ENCODE data around the gene DERA.

The DERA gene

DNA sequence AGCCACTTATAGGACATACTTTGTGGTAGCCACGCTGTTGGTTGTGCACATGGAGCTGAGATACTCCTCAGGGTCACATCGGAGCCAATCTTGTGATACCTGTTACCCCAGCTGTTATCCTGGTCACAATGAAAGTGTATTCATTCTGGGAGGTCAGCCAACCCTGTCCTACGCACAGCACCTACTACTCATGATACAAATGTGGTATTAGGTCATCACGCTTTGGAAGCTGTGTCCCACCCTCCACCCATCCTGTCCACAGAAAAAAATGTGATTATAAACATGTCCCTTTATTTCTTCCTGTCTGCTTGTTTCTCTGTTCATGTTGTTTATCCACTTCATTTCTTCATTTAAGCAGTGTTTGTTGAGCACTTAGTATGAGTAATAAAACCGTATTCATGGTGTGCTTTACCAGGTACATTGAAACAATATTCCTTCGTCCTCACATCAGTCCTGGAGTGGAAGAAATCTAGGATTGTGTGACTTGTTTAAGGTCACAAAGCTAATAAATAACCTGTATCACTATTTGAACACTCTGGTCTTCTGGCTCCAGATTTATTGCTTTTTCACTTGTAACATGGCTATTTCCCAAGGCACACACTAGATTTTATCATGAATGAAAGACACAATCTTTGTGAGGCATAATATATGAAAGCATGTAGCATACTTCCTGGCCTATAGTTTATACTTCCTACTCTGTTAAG, 73.1 kb downstream of the DERA start:
- Histone ChIP-seq H3K36me3 (ENCODE audit: control insufficient read depth, insufficient read depth, low read length) (peaks cover 2% of the 10 kb centered on the region), H3K27ac (ENCODE audit: low read depth, low read length) (no peak overlapping the region), H3K27me3 (ENCODE audit: control insufficient read depth, insufficient read depth, low read length) (no peaks in the 10 kb centered on the region), H3K4me1 (ENCODE audit: control insufficient read depth, insufficient read depth, low read length) (peaks cover 14% of the 10 kb centered on the region; the same call in 1 of the 2 replicates), H3K4me3 (ENCODE audit: low read depth, low read length) (no peak overlapping the region), H3K9me3 (ENCODE audit: control insufficient read depth, insufficient read depth, low read depth, low read length) (no peaks in the 10 kb centered on the region), H3K9ac (ENCODE audit: low read length) (no peak overlapping the region)

DNA sequence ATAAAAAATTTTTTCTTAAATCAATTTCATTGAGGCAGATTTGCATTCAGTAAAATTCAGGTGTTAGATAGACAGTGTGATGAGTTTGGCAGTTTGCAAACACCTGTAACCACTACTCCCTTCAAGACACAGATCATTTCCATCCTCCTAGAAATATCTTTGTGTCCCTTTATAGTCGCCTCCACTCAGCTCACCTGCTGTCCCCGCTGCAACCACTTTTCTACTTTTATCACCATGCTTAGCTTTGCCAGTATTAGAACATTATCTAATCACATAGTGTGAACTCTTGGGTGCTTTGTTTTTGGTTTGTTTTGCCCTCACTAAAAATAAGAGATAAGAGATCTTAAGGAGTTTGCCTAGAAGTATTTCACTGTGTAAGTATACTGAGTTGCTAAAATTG, 73.8 kb downstream of the DERA start:
- Histone ChIP-seq H3K27ac (ENCODE audit: low read depth, low read length) (no peak overlapping the region), H3K4me3 (ENCODE audit: low read depth, low read length) (no peak overlapping the region), H3K9ac (ENCODE audit: low read length) (no peak overlapping the region), H3K27me3 (ENCODE audit: control insufficient read depth, insufficient read depth, low read length) (no peaks in the 10 kb centered on the region), H3K36me3 (ENCODE audit: control insufficient read depth, insufficient read depth, low read length) (peaks cover 2% of the 10 kb centered on the region), H3K4me1 (ENCODE audit: control insufficient read depth, insufficient read depth, low read length) (peaks cover 14% of the 10 kb centered on the region; the same call in 1 of the 2 replicates), H3K9me3 (ENCODE audit: control insufficient read depth, insufficient read depth, low read depth, low read length) (no peaks in the 10 kb centered on the region)

DNA sequence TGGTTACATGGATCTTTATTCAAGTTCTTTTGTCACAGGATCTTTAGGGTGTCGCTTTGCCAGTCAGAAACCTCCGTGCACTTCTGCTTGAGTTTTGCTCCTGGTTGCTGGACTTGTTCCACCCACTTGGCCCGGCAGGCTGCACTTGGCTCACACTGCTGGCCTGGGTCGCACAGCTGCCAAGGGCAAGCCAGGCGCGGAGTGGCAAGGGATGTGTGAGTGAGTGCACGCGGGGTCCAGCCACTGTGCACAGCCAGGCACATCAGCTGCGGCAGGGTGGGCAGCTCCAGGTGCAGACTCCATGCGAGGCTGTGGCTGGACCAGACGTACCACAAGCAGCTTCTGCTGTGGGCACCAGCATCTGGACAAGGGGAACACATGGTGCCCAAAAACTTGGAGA, 76.6 kb downstream of the DERA start:
- Histone ChIP-seq H3K9me3 (ENCODE audit: control insufficient read depth, insufficient read depth, low read depth, low read length) (no peaks in the 10 kb centered on the region), H3K4me3 (ENCODE audit: low read depth, low read length) (no peak overlapping the region), H3K36me3 (ENCODE audit: control insufficient read depth, insufficient read depth, low read length) (peaks cover 2% of the 10 kb centered on the region), H3K27ac (ENCODE audit: low read depth, low read length) (no peak overlapping the region), H3K27me3 (ENCODE audit: control insufficient read depth, insufficient read depth, low read length) (no peaks in the 10 kb centered on the region), H3K9ac (ENCODE audit: low read length) (no peak overlapping the region), H3K4me1 (ENCODE audit: control insufficient read depth, insufficient read depth, low read length) (peaks cover 7% of the 10 kb centered on the region; the same call in 1 of the 2 replicates)

DNA sequence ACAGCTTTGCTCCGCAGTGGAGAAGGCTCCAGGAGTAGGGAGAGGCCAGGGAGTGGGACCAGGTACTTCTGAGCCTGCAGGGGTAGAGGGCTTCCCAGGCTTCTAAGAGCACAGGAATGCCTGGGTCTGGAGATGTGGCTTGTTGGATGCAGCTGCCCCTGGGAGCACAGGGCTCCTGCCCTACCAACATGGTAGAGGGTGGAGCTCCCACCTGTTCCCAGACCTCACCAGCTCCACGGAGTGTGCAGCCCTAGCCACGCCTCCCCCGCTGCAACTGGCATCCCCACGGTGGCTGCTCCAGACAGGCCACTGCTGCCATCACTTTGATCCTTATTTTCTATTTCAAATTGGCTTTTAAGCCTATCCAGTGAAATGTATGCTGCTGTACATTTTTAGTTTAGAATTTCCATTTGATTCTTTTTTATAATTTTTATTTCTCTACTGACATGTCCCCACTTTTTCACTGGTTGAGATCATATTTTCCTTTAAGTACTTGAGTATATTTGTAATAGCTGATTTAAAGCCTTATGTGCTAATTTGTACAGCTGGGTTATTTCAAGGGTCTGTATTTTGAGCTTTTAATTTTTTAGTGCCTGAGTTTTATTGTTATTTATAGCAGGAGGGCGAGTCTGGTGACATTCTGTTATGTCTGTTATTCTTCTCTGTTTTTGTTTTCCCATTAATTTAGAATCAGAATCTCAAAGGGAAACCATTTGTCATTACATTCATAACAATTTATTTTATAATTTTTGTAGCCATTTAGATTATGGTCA, 78.0 kb downstream of the DERA start:
- no peaks in the 10 kb centered on the region for H3K27me3 ChIP-seq (ENCODE audit: control insufficient read depth, insufficient read depth, low read length)
- no peaks in the 10 kb centered on the region for H3K4me1 ChIP-seq (ENCODE audit: control insufficient read depth, insufficient read depth, low read length)
- H3K9ac ChIP-seq (ENCODE audit: low read length), result no peak overlapping the region
- H3K4me3 ChIP-seq (ENCODE audit: low read depth, low read length), result no peak overlapping the region
- H3K9me3 ChIP-seq (ENCODE audit: control insufficient read depth, insufficient read depth, low read depth, low read length), result no peaks in the 10 kb centered on the region
- H3K36me3 ChIP-seq (ENCODE audit: control insufficient read depth, insufficient read depth, low read length), result peaks cover 2% of the 10 kb centered on the region
- no peak overlapping the region for H3K27ac ChIP-seq (ENCODE audit: low read depth, low read length)

DNA sequence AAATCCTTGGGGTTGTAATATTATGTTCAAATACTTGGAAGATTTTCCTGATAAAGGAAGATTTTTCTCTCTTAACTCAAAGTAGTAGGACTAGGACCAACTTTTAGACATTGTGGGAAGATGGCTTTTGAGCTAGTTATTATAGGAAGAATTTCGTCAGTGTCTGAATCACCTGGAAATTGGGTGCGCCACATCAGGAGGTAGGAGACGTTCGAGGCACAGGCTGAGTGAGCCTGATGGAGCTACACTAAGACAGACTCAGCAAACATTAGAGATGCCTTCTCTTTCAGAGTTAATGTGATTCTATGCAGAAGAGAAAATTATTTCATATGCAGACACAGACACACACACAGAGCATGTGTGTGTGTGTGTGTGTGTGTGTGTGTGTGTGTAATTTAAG, 84.7 kb downstream of the DERA start:
- Histone ChIP-seq H3K27ac (ENCODE audit: low read depth, low read length) (no peak overlapping the region), H3K9ac (ENCODE audit: low read length) (no peak overlapping the region), H3K9me3 (ENCODE audit: control insufficient read depth, insufficient read depth, low read depth, low read length) (no peaks in the 10 kb centered on the region), H3K4me3 (ENCODE audit: low read depth, low read length) (no peak overlapping the region), H3K27me3 (ENCODE audit: control insufficient read depth, insufficient read depth, low read length) (no peaks in the 10 kb centered on the region), H3K4me1 (ENCODE audit: control insufficient read depth, insufficient read depth, low read length) (no peaks in the 10 kb centered on the region), H3K36me3 (ENCODE audit: control insufficient read depth, insufficient read depth, low read length) (no peaks in the 10 kb centered on the region)

DNA sequence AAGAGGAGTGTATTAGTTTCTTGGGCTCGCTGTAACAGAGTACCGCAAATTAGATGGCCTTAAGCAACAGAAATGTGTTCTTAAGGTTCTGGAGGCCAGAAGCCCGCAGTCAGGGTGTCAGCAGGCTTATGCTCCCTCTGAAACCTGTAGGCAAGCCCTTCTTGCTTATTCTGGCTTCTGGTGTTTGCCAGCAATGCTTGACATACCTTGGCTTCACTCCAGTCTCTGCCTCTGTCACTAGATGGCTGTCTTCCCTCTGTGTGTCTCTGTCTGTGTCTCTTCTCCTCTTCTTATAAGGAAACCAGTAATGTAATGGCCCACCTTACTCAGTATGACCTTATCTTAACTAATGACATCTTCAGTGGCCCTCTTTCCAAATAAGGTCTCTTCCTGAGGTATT, 85.1 kb downstream of the DERA start:
- Histone ChIP-seq H3K27me3 (ENCODE audit: control insufficient read depth, insufficient read depth, low read length) (no peaks in the 10 kb centered on the region), H3K36me3 (ENCODE audit: control insufficient read depth, insufficient read depth, low read length) (no peaks in the 10 kb centered on the region), H3K4me1 (ENCODE audit: control insufficient read depth, insufficient read depth, low read length) (no peaks in the 10 kb centered on the region), H3K4me3 (ENCODE audit: low read depth, low read length) (no peak overlapping the region), H3K27ac (ENCODE audit: low read depth, low read length) (no peak overlapping the region), H3K9me3 (ENCODE audit: control insufficient read depth, insufficient read depth, low read depth, low read length) (no peaks in the 10 kb centered on the region), H3K9ac (ENCODE audit: low read length) (no peak overlapping the region)

DNA sequence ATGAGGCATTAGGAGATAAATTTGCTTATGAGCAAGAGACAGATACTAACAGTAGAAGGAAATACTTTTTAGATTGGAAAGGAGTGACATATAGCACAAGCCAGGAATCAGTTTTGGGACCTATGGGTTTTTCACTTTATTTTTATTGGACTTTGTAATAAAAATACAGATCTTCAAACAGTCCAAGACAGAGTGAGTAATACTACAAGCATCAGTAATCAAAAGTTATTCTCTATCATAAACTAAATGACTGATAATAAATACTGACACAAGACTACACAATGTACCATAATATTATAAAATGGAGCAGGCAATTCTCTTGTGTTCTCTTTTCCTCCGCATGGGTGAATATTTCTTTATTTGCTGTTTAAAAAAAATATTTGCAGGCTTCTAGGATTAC, 85.8 kb downstream of the DERA start:
- no peaks in the 10 kb centered on the region for H3K9me3 ChIP-seq (ENCODE audit: control insufficient read depth, insufficient read depth, low read depth, low read length)
- H3K9ac ChIP-seq (ENCODE audit: low read length), result no peak overlapping the region
- no peaks in the 10 kb centered on the region for H3K4me1 ChIP-seq (ENCODE audit: control insufficient read depth, insufficient read depth, low read length)
- H3K27ac ChIP-seq (ENCODE audit: low read depth, low read length), result no peak overlapping the region
- H3K36me3 ChIP-seq (ENCODE audit: control insufficient read depth, insufficient read depth, low read length), result no peaks in the 10 kb centered on the region
- H3K4me3 ChIP-seq (ENCODE audit: low read depth, low read length), result no peak overlapping the region
- H3K27me3 ChIP-seq (ENCODE audit: control insufficient read depth, insufficient read depth, low read length), result no peaks in the 10 kb centered on the region

DNA sequence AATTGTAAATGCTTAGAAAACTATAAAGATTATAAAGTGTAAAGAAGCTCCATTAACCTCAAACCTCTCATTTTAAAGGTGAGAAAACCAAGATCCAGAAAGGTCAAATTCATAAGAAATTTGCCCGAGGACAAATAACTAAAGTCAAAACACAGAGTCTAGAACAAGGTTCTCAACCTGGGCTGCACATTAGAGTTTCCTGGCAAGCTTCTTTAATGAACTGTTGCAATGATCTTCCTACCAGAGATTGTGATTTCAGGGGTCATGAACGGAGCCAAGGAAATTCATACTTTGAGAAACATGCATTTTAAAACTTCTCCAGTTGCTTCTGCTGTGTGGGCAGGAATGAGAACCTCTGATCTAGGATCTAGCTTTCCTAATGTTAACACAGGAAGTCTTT, 86.8 kb downstream of the DERA start:
- no peaks in the 10 kb centered on the region for H3K4me1 ChIP-seq (ENCODE audit: control insufficient read depth, insufficient read depth, low read length)
- H3K4me3 ChIP-seq (ENCODE audit: low read depth, low read length), result no peak overlapping the region
- no peaks in the 10 kb centered on the region for H3K36me3 ChIP-seq (ENCODE audit: control insufficient read depth, insufficient read depth, low read length)

DNA sequence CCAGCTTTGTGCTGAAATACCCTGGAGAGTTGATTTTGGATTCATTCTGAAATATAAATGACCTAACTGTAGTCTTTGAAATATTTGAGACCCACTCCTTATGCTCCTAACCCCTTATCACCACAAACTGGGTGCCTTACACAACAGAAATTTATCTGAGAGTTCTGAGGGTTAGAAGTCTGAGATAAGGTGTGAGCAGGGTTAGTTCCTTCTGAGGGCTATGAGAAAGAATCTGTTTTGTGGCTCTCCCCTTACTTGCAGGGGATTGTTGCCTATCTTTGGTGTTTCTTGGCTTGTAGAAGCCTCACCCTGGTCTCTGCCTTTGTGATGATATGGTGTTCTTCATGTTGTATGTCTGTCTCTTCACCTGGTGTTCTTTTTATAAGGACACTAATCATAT, 91.7 kb downstream of the DERA start:
- H3K36me3 ChIP-seq (ENCODE audit: control insufficient read depth, insufficient read depth, low read length), result no peaks in the 10 kb centered on the region
- no peak overlapping the region for H3K27ac ChIP-seq (ENCODE audit: low read depth, low read length)
- no peak overlapping the region for H3K9ac ChIP-seq (ENCODE audit: low read length)
- H3K27me3 ChIP-seq (ENCODE audit: control insufficient read depth, insufficient read depth, low read length), result no peaks in the 10 kb centered on the region
- no peaks in the 10 kb centered on the region for H3K9me3 ChIP-seq (ENCODE audit: control insufficient read depth, insufficient read depth, low read depth, low read length)
- H3K4me1 ChIP-seq (ENCODE audit: control insufficient read depth, insufficient read depth, low read length), result no peaks in the 10 kb centered on the region
- no peak overlapping the region for H3K4me3 ChIP-seq (ENCODE audit: low read depth, low read length)

More for the DNA sequence above, 86.8 kb downstream of the DERA start:
- Histone ChIP-seq H3K27ac (ENCODE audit: low read depth, low read length) (no peak overlapping the region), H3K9ac (ENCODE audit: low read length) (no peak overlapping the region), H3K9me3 (ENCODE audit: control insufficient read depth, insufficient read depth, low read depth, low read length) (no peaks in the 10 kb centered on the region), H3K27me3 (ENCODE audit: control insufficient read depth, insufficient read depth, low read length) (no peaks in the 10 kb centered on the region)

DNA sequence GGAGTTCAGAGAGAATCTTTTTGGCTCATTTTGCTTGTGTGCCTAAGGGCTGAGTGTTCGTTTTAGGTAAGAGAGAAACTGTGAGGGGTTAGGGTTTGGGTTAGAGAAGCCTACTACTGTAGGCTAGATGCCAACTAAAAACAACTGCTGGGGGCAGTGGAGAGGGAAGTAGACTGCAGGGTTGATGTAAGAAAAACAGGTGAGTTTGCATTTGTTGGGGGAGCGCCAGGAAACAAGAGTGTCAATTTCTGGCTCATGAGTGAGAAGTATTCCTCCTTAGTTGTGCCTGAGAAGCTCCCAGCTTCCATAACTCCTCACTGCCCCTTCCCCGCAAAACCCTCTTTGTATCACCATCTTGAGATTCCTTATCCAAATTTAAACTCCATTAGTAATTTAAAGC, 92.3 kb downstream of the DERA start:
- H3K9me3 ChIP-seq (ENCODE audit: control insufficient read depth, insufficient read depth, low read depth, low read length), result no peaks in the 10 kb centered on the region
- no peak overlapping the region for H3K4me3 ChIP-seq (ENCODE audit: low read depth, low read length)
- H3K27me3 ChIP-seq (ENCODE audit: control insufficient read depth, insufficient read depth, low read length), result no peaks in the 10 kb centered on the region
- no peaks in the 10 kb centered on the region for H3K4me1 ChIP-seq (ENCODE audit: control insufficient read depth, insufficient read depth, low read length)
- no peak overlapping the region for H3K9ac ChIP-seq (ENCODE audit: low read length)
- H3K36me3 ChIP-seq (ENCODE audit: control insufficient read depth, insufficient read depth, low read length), result no peaks in the 10 kb centered on the region
- H3K27ac ChIP-seq (ENCODE audit: low read depth, low read length), result no peak overlapping the region

DNA sequence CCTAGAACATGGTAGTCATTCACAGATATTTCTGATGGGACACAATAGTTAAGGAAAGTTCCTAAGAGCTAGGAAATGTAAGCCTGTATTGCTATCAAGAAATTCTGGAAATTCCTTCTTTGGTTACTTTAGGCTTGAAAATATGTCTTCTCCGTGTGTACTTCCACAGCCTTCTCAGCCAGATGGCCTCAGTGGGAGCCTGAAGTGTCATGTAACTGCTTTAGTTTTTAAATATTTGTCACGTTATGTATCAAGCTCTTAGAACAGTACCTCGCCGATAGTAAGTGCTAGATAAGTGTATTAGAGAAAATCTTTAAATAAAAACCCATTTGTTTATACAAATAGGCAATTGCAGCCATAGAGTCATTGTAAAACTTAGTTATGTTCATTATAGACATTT, 95.6 kb downstream of the DERA start:
- no peaks in the 10 kb centered on the region for H3K36me3 ChIP-seq (ENCODE audit: control insufficient read depth, insufficient read depth, low read length)
- no peaks in the 10 kb centered on the region for H3K4me1 ChIP-seq (ENCODE audit: control insufficient read depth, insufficient read depth, low read length)
- H3K9ac ChIP-seq (ENCODE audit: low read length), result no peak overlapping the region
- no peak overlapping the region for H3K4me3 ChIP-seq (ENCODE audit: low read depth, low read length)
- H3K27ac ChIP-seq (ENCODE audit: low read depth, low read length), result no peak overlapping the region
- H3K9me3 ChIP-seq (ENCODE audit: control insufficient read depth, insufficient read depth, low read depth, low read length), result no peaks in the 10 kb centered on the region
- H3K27me3 ChIP-seq (ENCODE audit: control insufficient read depth, insufficient read depth, low read length), result no peaks in the 10 kb centered on the region

Data from HUES6 (cell line).